GM03348 (cell line): Measurements from ENCODE around the gene GNPAT.

Experiments
- DNase-seq: peaks from one replicate; pipeline ENCODE4 v3.0.0; 2012; ENCODE audit warnings: low spot score

The GNPAT gene

GRCh38 chr1:231213831-231214573 lies 27.0 kb upstream of the GNPAT start:
- DNase-seq, result no peak

DNA sequence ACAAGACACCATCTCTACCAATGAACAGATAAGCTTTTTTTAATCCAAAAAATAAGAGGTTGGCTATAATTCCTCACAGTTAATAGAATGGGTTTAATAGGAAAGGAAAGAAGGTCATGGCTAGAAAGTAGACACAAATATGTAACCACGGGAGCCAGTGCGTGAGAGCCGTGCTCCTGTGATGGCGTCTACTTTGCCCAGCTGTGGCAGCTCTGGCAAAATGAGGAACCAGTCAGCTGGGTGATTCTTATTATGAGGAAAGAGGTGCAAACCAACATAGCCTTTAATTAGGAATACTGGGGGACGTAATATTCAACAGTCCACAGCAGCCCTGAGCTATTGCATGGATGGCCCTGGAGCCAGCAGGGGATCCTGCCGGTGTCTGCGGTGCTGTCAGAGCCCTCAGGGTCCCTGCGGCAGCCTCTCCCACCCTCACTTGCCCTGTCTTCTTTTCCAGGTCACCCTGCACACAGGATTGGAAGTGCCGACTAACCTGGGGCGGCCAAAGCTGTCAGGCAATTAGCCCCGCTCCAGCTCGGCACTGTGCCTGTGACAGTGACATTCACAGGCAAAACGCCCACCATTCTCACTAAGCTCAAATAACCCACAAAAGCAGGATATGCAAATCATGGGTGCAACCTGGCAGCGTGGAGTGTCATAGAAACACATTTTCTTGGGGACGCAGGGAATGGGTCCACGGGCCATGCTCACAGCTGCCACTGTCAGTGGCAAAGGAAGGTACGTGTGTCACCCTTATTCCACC lies 25.9 kb upstream of the GNPAT start:
- DNase-seq, result no peak

DNA sequence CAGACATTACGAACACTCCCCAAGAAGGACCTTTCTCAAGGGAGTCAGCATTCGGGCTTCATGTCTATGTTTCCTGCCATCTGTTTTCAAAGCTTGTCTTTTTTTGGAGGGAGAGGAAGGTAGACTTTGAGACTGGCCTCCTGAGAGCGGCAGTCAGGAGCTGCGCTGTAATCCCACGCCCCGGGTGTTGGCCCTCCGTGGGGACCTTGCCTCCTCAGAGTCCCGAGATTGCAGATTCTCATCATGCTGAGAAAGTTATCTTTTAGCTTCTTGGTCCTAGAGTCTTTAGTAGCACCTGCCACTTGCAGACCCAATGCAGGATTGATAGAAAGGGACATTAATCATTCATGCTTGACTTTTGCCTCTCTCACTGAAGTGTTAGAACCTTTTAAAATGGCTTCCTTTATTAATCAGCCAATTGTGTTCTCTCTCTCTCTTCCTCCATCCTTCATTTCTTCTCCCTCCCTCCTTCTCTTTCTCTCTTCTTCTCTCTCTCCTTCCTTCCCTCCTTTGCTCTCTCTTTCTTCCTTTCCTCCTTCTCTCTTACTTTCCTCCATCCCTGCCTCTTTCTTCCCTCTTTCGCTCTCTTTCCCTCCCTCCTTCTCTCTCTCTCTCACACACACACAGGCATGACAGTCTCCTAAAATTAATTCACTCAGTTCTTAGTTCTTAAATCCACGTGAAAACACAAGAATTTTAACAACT lies 25.2 kb upstream of the GNPAT start:
- DNase-seq, result no peak

DNA sequence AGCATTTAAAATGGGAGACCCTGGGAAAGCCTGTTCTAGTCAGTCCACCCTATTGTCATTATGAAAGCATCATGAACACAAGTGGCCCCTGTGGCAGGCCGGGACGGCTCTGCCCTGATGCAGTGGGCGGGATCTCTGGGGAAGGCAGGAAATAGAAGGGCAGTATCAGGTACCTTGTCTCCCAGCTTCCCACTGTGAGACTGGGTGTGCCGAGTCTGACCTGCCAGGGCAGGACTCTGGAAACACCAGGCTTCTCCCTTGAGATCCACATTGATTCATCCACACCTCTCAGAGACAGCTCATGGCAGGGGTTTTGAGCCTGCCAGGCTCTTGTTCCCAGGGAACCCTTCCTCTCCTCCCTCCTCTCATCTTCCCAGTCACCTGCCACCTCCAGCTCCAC lies 24.5 kb upstream of the GNPAT start:
- DNase-seq, result peak; percentile 9

- no peak for DNase-seq
Measured at GRCh38 chr1:231217056-231217455, 24.0 kb upstream of the GNPAT start.

- no peak for DNase-seq
Measured at GRCh38 chr1:231218078-231218477, 22.9 kb upstream of the GNPAT start.

GRCh38 chr1:231219422-231220401 lies 21.3 kb upstream of the GNPAT start:
- no peak for DNase-seq

DNA sequence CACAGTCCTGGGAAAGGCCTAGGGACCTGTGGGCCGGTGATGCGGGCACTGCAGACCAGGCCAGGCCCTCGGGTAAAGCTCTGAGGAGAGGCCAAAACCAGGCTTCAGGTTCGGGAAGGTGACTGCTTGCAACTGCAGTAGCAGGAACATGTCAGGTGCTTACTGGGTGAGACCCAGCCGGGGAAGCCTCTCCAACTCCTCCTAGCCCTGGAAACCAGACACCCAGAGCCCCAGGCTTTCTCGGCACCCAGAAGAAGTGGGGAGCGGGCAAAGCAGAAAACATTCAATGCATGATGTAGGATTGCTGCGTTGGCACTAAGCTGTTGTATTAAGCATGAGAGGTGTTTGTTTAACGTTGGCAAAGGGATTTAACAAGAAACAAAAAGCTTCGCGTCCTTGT lies 20.2 kb upstream of the GNPAT start:
- no peak for DNase-seq

DNA sequence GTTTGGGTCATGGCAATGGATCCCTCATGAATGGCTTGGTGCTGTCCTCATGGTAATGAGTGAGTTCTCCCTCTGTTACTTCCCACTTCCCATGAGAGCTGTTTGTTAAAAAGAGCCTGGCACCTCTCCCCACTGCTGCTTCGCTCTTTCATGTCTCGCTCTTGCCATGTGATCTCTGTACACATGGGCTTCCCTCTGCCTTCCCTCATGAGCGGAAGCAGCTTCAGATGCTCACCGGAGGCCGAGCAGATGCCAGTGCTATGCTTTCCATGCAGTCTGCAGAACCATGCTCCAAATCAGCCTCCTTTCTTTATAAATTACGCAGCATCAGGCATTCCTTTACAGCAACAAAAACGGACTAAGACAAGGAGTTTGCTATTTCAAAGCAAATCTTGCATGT lies 14.9 kb upstream of the GNPAT start:
- no peak for DNase-seq

- DNase-seq, result no peak
Measured at GRCh38 chr1:231231511-231231910, 9.5 kb upstream of the GNPAT start.

GRCh38 chr1:231232870-231233734 lies 7.9 kb upstream of the GNPAT start:
- no peak for DNase-seq

DNA sequence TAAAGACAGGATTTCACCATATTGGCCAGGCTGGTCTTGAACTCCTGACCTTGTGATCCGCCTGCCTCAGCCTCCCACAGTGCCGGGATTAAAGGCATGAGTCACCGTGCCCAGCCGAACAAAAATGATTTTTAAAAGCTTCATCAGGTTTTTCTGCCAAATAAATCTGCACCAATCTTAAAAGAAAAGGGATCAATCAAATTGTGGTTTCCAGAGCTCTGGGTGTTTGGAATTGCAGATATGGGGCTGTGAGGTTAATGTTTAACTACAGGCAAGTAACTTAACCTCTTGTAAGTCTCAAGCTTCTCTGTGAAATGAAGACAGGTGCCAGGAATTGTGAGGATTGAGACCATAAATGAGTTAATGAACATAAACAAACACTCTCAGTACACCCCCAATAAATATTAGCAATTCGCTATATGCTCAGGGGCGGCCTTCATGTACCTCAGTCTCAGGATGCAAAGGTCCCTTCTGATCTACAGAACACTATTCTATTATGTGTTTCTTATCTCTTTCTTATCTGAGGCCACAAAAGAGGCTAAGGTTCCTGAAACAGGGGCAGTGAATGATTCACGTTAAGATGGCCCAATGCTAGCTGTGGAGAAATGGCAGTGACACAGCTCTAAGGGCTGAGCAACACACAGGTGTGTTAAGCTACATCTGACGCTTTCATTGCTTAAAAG lies 7.1 kb upstream of the GNPAT start:
- no peak for DNase-seq

- no peak for DNase-seq
Measured at GRCh38 chr1:231234506-231234905, 6.5 kb upstream of the GNPAT start.

DNA sequence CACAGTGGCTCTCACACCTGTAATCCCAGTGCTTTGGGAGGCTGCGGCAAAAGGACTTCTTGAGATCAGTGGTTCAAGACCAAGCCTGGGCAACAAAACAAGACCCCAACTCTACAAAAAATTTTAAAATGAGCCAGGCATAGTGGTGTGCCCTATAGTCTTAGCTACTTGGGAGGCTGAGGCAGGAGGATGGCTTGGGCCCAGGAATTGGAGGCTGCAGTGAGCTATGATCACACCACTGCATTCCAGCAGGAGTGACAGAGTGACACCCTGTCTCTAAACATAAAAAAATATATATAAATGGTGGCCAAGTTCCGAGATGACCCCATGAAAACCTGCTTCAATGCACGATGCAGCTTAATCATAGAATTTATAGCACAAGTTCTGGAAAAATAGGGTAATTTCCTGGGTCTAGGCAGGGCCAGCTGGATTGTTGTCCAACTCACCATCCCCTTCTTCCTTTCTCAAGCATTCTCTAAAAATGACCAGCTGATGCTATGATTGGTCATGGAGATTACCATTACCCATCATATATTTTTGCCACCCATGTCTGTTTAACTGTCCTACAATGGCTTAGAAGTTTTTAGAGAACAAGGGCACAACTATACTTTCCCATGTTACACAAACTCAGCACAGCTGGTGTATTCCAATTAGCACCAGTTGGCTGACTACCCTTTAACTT lies 5.3 kb upstream of the GNPAT start:
- no peak for DNase-seq

DNA sequence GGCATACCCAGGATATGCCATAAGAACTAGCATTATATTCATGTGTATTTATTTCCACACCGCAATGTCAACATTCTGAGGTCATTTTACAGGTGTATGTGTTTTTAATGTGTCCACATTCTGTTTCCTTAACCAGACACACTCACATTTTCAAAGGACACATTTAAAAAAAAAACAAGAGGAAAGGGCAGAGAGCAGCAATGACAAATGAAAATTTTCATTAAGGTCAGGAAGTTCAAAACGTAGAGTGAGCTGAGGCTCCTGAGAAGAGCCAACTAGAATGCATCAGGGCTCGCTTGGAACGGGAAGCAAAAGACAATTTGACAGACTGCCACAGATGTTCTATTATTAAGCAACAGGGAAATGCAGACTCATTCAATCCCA lies 4.8 kb upstream of the GNPAT start:
- DNase-seq, result no peak

GRCh38 chr1:231236938-231237337 lies 4.1 kb upstream of the GNPAT start:
- DNase-seq, result no peak

DNA sequence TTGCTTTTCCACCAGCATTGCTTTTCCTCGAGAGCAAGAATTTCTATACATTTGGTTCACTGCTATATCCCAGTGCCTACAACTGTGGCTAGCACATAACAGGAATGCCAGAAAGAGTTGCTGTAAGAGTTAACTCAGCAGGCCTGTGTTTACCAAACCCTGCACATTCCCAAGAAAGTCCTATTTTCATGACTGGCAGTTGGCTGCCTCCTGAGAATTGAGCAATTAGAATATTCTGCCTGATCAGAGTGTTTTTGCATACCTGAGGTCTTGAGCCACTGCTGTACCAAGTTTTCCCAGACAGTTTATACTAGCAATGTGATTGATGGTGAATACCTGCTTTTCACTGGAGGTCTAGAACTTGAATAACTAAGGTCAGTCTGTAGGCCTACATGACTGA lies 2.7 kb upstream of the GNPAT start:
- no peak for DNase-seq

DNA sequence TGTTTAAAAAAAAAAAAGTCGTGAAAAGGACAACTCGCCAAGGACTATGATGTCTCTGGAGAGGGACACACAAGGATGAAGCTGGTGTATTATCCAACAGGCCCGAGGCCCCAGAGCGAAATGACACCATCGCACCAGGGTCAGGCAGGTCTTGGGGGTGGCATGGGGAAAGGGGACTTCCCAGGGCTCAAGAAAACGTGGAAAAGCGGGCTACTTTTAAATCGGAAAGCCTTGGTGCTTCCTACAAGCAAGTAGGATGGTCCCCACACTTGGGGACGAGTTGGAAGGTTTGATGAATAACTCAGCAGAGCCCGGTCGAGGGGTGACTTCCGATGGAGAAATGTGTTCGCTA lies 505 bp upstream of the GNPAT start:
- peak; percentile 17 for DNase-seq

GRCh38 chr1:231241750-231242149 lies 738 bp downstream of the GNPAT start:
- peak; percentile 39 for DNase-seq
